Activated T-helper 2 cell treated with anti-CD3 and anti-CD28 coated beads, Interferon-gamma antibody, Interleukin-2, Interleukin-4, amounts not matched to agents 10 μg/mL and 5 μg/mL and 100 μg/mL, durations not matched to agents 14 hours and 24 hours and 36 hours (primary cell): ENCODE measurements around the gene IP6K2. TPM values are rescaled to one million over a fixed set of nuclear protein-coding genes. Genes with fewer than 3 reads are reported as not detected.

Experiments used
- DNase-seq: peaks from one replicate; pipeline ENCODE4 v3.0.0; 2021; ENCODE audit warnings: low spot score
- H3K27ac Mint-ChIP-seq: one replicate; pipeline ENCODE4 v1.8.0; 2021; ENCODE audit warnings: mixed read lengths
- H3K27me3 Mint-ChIP-seq: one replicate; pipeline ENCODE4 v1.8.0; 2021; ENCODE audit warnings: low read depth, mixed read lengths
- H3K36me3 Mint-ChIP-seq: one replicate; pipeline ENCODE4 v1.8.0; 2021; ENCODE audit warnings: low read depth, mixed read lengths
- H3K4me1 Mint-ChIP-seq: one replicate; pipeline ENCODE4 v1.8.0; 2021; ENCODE audit warnings: low read depth, mixed read lengths
- H3K4me3 Mint-ChIP-seq: one replicate; pipeline ENCODE4 v1.8.0; 2021; ENCODE audit warnings: low read depth, mild to moderate bottlenecking, moderate library complexity, mixed read lengths
- H3K9me3 Mint-ChIP-seq: one replicate; pipeline ENCODE4 v1.8.0; 2021; ENCODE audit warnings: mixed read lengths
- intact Hi-C: fragments of 100-400 bp; cut with micrococcal nuclease; formaldehyde crosslinking; loops from one replicate; pipeline ENCODE4 v1.15.1; 2023
- total RNA-seq: library from RNA; stranded (reverse); gene quantifications from 2 replicates; pipeline ENCODE4 v1.2.3, GENCODE V29; 2022

The IP6K2 gene
- total RNA-seq, 1 donor from 2014 or later, result 65.4 TPM

DNA sequence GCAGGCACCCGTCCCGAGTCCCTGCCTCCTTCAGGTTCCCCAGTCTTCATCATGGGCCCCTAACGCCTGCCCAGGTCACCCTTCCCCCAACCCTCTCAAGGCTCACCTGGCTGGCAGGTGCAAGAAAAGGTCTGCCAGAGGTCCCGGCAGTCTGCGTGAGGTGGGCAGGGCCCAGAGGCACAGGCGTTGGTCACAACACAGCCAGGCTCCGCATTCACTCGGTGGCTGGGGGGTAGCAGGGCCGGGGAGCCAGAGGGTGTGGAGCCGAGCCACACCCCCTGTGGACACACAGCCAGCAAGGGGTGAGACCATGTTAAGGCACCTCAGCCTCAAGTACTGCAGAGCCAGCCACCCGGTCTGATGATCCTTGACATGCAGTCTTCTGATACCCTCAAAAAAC, 65.2 kb downstream of the IP6K2 start:
- Mint-ChIP-seq H3K27ac (no peak overlapping the region), H3K27me3 (no peaks in the 10 kb centered on the region), H3K9me3 (no peaks in the 10 kb centered on the region), H3K4me1 (peaks cover 5% of the 10 kb centered on the region), H3K4me3 (no peak overlapping the region), H3K36me3 (peaks cover 13% of the 10 kb centered on the region)
- DNase-seq, result no peak
- intact Hi-C loops, result no loop called here

GRCh38 chr3:48650723-48651122, 66.3 kb downstream of the IP6K2 start:
- H3K4me3 Mint-ChIP-seq, result no peak overlapping the region
- no peak for DNase-seq
- peaks cover 4% of the 10 kb centered on the region for H3K4me1 Mint-ChIP-seq
- no peaks in the 10 kb centered on the region for H3K27me3 Mint-ChIP-seq
- H3K9me3 Mint-ChIP-seq, result no peaks in the 10 kb centered on the region
- no peak overlapping the region for H3K27ac Mint-ChIP-seq
- intact Hi-C loops, result no loop called here
- H3K36me3 Mint-ChIP-seq, result peaks cover 13% of the 10 kb centered on the region

GRCh38 chr3:48648188-48648850, 68.7 kb downstream of the IP6K2 start:
- H3K27me3 Mint-ChIP-seq, result no peaks in the 10 kb centered on the region
- no peak overlapping the region for H3K4me3 Mint-ChIP-seq
- H3K4me1 Mint-ChIP-seq, result no peaks in the 10 kb centered on the region
- H3K9me3 Mint-ChIP-seq, result no peaks in the 10 kb centered on the region
- H3K27ac Mint-ChIP-seq, result no peak overlapping the region
- intact Hi-C loops, result no loop called here
- no peak for DNase-seq
- H3K36me3 Mint-ChIP-seq, result peaks cover 14% of the 10 kb centered on the region

- no peak for DNase-seq
- no peaks in the 10 kb centered on the region for H3K27me3 Mint-ChIP-seq
- H3K36me3 Mint-ChIP-seq, result peaks cover 11% of the 10 kb centered on the region
- intact Hi-C loops, result no loop called here
- H3K4me1 Mint-ChIP-seq, result no peaks in the 10 kb centered on the region
- no peaks in the 10 kb centered on the region for H3K9me3 Mint-ChIP-seq
- no peak overlapping the region for H3K27ac Mint-ChIP-seq
- no peak overlapping the region for H3K4me3 Mint-ChIP-seq
These were observed 69.3 kb downstream of the IP6K2 start for GRCh38 chr3:48647714-48648113.

- Mint-ChIP-seq H3K36me3 (peaks cover 14% of the 10 kb centered on the region), H3K4me3 (no peak overlapping the region), H3K27ac (no peak overlapping the region), H3K9me3 (no peaks in the 10 kb centered on the region), H3K4me1 (no peaks in the 10 kb centered on the region), H3K27me3 (no peaks in the 10 kb centered on the region)
- DNase-seq, result no peak
- intact Hi-C loops, result no loop called here
These were observed 71.9 kb downstream of the IP6K2 start for GRCh38 chr3:48644898-48645760.

- H3K4me3 Mint-ChIP-seq, result no peak overlapping the region
- no peaks in the 10 kb centered on the region for H3K27me3 Mint-ChIP-seq
- no peak for DNase-seq
- no peaks in the 10 kb centered on the region for H3K4me1 Mint-ChIP-seq
- intact Hi-C loops, result no loop called here
- H3K27ac Mint-ChIP-seq, result no peak overlapping the region
- H3K36me3 Mint-ChIP-seq, result peaks cover 16% of the 10 kb centered on the region
- H3K9me3 Mint-ChIP-seq, result no peaks in the 10 kb centered on the region
These were observed 74.4 kb downstream of the IP6K2 start for GRCh38 chr3:48642605-48643004.

DNA sequence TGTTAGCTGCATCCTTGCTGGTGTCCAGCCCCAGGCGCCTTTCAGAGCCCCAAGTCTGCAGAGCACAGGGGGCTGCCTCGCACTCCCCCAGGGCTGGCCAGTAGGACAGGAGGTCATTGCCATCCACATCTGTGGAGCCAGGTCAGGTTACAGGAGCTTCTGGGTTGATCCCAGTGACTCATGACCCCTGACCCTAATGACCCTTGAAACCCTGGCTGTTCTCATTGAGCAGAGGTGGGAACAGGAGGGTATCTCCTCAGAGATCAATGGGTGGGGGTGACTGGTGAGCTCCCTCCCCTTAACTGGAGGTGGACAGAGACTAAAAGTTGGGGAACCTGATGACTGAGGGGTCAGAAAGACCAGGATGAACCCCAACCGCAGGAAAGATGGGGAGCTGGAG, 75.6 kb downstream of the IP6K2 start:
- no peaks in the 10 kb centered on the region for H3K27me3 Mint-ChIP-seq
- peaks cover 16% of the 10 kb centered on the region for H3K36me3 Mint-ChIP-seq
- no peak overlapping the region for H3K27ac Mint-ChIP-seq
- no peak for DNase-seq
- intact Hi-C loops, result no loop called here
- H3K4me3 Mint-ChIP-seq, result no peak overlapping the region
- H3K4me1 Mint-ChIP-seq, result peaks cover 4% of the 10 kb centered on the region
- no peaks in the 10 kb centered on the region for H3K9me3 Mint-ChIP-seq

GRCh38 chr3:48639944-48640606, 76.9 kb downstream of the IP6K2 start:
- H3K4me1 Mint-ChIP-seq, result peaks cover 10% of the 10 kb centered on the region
- intact Hi-C loops, result loop anchor here (5.0 to 10.0 kb wide), 2 partner anchors 165 to 238 kb away; no protein-coding TSS in a partner anchor
- no peak for DNase-seq
- H3K27ac Mint-ChIP-seq, result no peak overlapping the region
- H3K27me3 Mint-ChIP-seq, result no peaks in the 10 kb centered on the region
- H3K4me3 Mint-ChIP-seq, result no peak overlapping the region
- peaks cover 16% of the 10 kb centered on the region for H3K36me3 Mint-ChIP-seq
- H3K9me3 Mint-ChIP-seq, result no peaks in the 10 kb centered on the region

Other genes with a start within 250 kb of the IP6K2 start
- gene SHISA5, start 213.0 kb downstream of the IP6K2 start, total RNA-seq, result 65.6 and 69.5 TPM in 2 replicates
- gene PFKFB4, start 160.4 kb downstream of the IP6K2 start, total RNA-seq, result 53.0 and 57.0 TPM in 2 replicates
- 0.11 TPM in 1 of 2 replicates, not detected in the other for gene UCN2, start 153.4 kb downstream of the IP6K2 start, total RNA-seq
- gene COL7A1, start 121.9 kb downstream of the IP6K2 start, total RNA-seq, result 1.9 and 2.4 TPM in 2 replicates
- 248 and 273 TPM in 2 replicates for gene UQCRC1, start 107.6 kb downstream of the IP6K2 start, total RNA-seq
- gene TMEM89, start 95.5 kb downstream of the IP6K2 start, total RNA-seq, result 0.80 and 0.87 TPM in 2 replicates
- 85.1 and 89.6 TPM in 2 replicates for gene SLC26A6, start 81.8 kb downstream of the IP6K2 start, total RNA-seq
- gene CELSR3, start 54.3 kb downstream of the IP6K2 start, total RNA-seq, result 16.0 and 16.5 TPM in 2 replicates
- gene NCKIPSD, start 31.3 kb downstream of the IP6K2 start, total RNA-seq, result 49.8 and 51.4 TPM in 2 replicates
- gene PRKAR2A, start 130.7 kb upstream of the IP6K2 start, total RNA-seq, result 30.7 and 32.4 TPM in 2 replicates
- gene SLC25A20, start 181.7 kb upstream of the IP6K2 start, total RNA-seq, result 16.2 and 19.0 TPM in 2 replicates
- gene ARIH2, start 201.6 kb upstream of the IP6K2 start, total RNA-seq, result 156 and 163 TPM in 2 replicates